Omental fat pad (tissue), 4 donors: ENCODE measurements around the gene NLGN1. TPM values are rescaled to one million over a fixed set of nuclear protein-coding genes. Genes with fewer than 3 reads are reported as not detected.

ENCODE experiments used
- ATAC-seq: fragments of 150-250 bp; one replicate; pipeline ENCODE4 v1.9.1; 2016; ENCODE audit warnings: mild to moderate bottlenecking, moderate library complexity; ENCODE audit not compliant: low FRiP score
- DNase-seq: peaks from one replicate; pipeline ENCODE4 v3.0.0-alpha.2; 2019; ENCODE audit warnings: low spot score
- total RNA-seq, 4 donors: library from RNA; depleted of rRNA; stranded (reverse); fragments of >200 nt; gene quantifications; one replicate each; pipeline ENCODE4 v1.1.0, GENCODE V29; 2016
- TF ChIP-seq, protein P1 (sequence below), 3 donors: fragments of 450-650 bp; IDR thresholded peaks; one replicate each; pipeline ENCODE4 v1.5.1; 2016 to 2017; ENCODE audit warnings: antibody characterized with exemption in 3 of 3, mild to moderate bottlenecking in 3 of 3, moderate library complexity in 2 of 3

Gene NLGN1
- total RNA-seq, 4 donors from 2014 or later = 5.3 to 17.4 (median 12.5) TPM

DNA sequence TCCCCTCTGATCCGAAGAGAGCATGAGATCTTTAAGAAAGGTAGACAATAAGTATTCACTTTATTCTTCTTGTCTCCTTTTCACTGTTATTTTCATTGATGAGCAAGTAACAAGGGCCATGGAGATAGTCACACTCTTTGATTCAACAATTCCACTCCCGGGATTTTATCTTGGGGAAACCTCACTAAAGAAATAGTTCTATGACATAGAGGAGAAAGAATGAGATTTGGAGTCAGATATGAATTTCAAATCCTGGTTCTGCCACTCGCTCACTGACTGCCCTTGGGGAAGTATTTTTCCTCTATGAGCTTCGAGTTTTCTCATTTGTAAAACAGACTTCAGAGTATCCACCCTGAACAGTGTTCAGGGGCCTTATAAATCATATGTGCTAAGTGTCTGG, 514.6 kb downstream of the NLGN1 start:
- TF ChIP-seq, protein P1, sequence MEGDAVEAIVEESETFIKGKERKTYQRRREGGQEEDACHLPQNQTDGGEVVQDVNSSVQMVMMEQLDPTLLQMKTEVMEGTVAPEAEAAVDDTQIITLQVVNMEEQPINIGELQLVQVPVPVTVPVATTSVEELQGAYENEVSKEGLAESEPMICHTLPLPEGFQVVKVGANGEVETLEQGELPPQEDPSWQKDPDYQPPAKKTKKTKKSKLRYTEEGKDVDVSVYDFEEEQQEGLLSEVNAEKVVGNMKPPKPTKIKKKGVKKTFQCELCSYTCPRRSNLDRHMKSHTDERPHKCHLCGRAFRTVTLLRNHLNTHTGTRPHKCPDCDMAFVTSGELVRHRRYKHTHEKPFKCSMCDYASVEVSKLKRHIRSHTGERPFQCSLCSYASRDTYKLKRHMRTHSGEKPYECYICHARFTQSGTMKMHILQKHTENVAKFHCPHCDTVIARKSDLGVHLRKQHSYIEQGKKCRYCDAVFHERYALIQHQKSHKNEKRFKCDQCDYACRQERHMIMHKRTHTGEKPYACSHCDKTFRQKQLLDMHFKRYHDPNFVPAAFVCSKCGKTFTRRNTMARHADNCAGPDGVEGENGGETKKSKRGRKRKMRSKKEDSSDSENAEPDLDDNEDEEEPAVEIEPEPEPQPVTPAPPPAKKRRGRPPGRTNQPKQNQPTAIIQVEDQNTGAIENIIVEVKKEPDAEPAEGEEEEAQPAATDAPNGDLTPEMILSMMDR (IDR thresholded peaks at IDR 0.05) = no peak
- no peak for ATAC-seq
- no peak for DNase-seq

DNA sequence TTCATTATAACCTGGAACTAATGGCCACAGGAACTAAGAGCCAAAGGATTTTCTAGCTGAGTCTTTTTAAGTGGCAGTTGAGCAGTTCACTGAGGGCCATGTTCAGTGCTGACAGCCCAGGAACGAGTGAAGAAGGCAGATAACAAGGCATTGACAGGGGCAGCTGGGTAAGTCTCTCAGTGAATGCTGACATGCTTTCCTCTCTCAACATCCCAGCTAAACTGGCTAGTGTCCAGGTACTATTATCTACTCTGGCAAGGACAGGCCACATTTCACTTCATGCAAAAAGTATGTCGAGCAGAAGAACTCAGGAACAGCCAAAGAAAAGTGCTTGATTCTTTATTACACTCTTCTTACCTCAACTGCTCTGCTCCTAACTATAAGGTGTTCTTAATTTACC, 515.9 kb downstream of the NLGN1 start:
- TF ChIP-seq, protein P1 (IDR thresholded peaks at IDR 0.05) = no peak
- no peak for DNase-seq
- no peak for ATAC-seq

DNA sequence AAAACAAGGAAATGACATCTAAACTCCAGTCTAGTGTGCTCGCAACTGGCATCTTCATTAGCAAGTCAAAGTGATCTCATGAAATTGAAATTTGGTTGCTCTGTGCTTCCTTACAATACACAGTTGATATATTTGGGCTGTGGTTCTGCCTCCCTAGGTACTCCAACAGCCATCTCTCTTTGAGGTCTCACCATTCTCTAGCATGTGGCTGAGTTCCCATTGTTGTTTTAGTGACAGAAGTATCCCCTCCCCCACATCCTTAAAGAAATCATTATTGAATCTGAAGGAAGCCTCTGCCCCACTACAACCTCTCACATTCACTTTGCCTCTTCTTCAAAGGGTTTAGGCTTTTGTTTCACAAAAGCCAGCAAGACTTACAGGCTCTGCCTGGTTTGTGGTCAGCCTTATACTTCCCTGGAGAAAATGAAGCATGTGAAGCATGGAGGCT, 516.5 kb downstream of the NLGN1 start:
- TF ChIP-seq, protein P1 (IDR thresholded peaks at IDR 0.05) = no peak
- no peak for ATAC-seq
- no peak for DNase-seq

GRCh38 chr3:173916799-173917198, 519.3 kb downstream of the NLGN1 start:
- ATAC-seq (no peak), DNase-seq (no peak)
- TF ChIP-seq, protein P1 (IDR thresholded peaks at IDR 0.05) = no peak

DNA sequence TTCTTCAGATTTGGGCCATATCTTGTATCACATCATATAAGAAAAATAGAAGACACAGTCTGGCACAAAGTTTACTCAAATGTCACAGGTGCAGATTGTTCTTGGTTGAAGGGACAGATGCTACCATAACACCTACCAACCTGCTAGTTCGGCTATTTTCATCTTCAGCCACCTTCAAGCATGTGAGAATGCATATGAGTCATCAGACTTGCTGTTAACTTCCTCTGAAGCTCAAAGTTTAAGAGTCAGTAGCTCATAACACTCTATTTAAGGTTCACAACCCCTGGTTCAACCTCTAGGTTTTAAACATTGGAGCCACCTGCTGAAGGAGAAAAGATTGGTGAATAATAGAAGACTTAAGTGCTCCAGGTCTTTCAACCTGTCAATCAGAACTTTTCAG, 522.8 kb downstream of the NLGN1 start:
- ATAC-seq = no peak
- TF ChIP-seq, protein P1 (IDR thresholded peaks at IDR 0.05) = no peak
- no peak for DNase-seq

DNA sequence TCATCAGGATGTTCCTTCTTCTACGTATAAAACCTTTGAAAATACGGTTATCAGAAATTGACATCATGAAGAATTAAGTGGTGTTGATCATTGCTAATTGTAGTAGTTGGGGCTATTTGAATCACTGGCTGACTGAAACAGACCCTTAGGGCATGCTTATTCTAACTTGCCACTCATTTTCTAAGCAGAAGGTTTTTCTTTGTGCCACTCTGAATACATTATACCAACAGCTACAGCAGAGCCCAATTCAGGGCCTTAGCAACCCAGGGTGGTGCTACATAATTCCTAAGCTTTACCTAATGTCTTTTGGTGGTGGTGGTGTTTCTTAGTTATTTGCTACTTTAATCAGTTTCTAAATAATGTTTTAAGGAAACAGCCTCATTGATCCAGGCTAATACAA, 524.2 kb downstream of the NLGN1 start:
- ATAC-seq (no peak), DNase-seq (no peak)
- TF ChIP-seq, protein P1 (IDR thresholded peaks at IDR 0.05) = no peak

DNA sequence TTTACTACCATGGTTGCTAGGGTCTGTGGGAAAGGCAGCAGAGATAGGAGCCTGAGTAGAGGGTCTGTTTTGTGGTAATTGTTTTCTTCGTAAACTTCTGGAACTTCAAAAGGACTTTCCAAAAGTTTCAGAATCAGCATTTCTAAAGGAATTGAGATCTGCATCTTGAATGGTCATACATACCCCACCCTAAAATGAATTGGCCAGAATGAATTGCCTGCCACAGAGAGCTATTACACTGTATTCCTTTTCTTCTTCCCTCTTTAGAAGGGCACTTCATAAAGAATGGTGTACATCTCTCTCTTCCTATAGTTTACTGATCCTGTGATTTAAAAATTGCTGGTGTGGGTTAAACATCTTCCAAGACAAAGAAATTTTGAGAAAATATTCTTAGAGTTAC, 525.7 kb downstream of the NLGN1 start:
- no peak for ATAC-seq
- TF ChIP-seq, protein P1 (IDR thresholded peaks at IDR 0.05) = no peak
- no peak for DNase-seq
